ENCODE measurements around the gene SLC9A8.
A peak's percentile ranks its signal among the peaks of the same experiment; 100 is the strongest.

The SLC9A8 gene

DNA sequence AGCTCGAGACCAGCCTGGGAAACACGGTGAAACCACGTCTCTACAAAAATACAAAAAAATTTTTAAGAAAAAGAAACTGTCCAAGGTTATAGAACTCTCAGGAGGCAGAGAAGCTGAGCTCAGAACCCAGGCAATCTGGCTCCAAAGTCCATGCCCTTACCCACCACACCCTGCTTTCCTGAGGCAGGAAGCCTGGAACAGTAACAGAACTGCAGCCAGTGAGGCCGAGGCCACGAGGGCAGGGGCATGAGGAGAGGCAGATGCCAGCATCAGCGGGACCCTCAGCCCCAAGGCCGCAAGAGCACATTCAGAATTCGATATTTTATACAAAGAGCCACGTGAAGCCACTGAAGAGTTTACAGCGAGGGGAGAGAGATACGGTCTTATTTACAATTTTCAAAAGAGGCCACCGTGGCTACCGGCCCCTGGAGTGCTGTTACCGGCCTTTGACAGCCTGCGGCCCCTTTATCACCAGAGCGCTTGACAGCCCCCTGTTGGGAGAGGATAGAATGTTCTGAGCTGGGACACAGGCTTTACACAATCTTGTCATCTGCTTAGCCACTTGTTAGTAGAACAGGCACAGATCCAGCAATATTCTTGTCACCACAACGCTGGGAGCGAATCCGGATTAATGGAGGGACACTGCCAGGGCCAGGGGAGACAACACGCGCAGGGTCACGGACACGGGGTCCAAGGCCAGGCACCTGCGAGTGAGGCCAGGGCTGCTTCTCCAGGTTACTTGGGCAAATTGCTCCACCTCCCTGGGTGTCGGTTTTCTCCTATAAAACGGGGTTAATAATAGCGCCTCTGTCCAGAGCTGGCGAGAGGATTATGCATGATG is 97.1 kb downstream of the SLC9A8 start:
- H3K27ac ChIP-seq = no peak overlapping the region
- DNase-seq (ENCODE audit: low read depth, low spot score) = no peak

DNA sequence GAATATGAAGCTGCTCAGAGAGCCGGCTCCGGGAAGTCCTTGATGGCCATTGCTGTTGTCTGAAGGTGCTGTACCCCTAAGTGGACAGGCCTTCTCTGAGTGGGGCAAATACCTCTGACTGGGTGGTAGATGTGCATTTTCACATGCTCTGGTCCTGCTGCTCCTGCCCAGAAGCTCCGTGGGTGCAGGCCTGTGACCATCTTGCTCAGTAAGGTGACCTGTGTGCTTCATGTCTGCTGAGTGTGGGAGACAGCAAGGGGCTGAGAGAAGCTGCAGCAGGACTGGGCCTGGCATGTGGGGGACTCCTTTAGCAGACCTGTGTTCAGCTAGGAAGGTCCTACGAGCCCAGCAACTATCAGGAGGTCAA is 97.7 kb downstream of the SLC9A8 start:
- no peak overlapping the region for H3K27ac ChIP-seq
- DNase-seq (ENCODE audit: low read depth, low spot score) = no peak

DNA sequence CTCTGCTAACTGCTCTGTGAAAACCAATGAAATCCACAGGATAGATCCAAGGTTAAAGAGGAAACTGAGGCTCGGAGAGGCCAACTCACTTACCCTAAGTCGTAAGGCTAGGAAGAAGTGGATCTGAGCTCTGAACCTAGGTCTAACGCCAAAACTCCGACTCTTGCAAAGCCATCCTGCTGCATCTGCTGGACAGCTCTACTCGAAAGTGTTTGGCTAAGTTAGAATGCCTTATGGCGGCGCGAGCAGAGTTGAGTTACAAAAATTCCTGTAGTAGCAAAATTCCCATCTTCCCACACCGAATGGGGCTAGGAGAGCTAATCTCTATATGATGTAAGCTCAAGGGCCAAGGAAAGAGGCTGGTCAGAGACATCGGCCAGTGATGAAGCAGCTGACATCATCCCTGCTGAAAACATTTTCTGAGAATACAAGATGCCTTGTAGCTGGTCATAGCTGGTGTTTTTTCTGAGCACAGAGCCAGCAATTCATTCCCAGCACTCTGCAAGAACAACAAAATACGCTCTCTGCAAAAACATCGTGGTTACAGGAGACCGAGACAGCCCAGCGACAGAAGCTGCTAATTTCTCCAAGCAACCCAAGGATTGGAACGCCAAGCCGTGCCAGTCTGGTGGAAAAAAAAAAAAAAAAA is 100.9 kb downstream of the SLC9A8 start:
- no peak overlapping the region for H3K27ac ChIP-seq
- no peak for DNase-seq (ENCODE audit: low read depth, low spot score)

GRCh38 chr20:49914310-49915117 is 101.9 kb downstream of the SLC9A8 start:
- no peak for DNase-seq (ENCODE audit: low read depth, low spot score)
- H3K27ac ChIP-seq = peak overlapping the region; percentile 99

DNA sequence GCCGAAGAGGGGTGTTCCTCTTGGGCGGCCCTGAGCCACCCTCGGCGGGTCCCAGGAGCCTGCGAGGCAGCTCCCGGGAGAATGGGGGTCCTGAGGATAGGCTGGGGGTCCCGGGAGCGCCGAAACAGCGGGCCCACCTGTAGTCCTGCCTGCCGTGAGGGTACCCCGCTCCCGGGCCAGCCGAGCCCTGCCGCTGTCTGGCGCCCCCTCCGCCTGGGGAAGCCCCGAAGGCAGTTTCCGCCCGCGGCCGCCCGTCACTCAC is 102.4 kb downstream of the SLC9A8 start:
- peak overlapping the region; percentile 99 for H3K27ac ChIP-seq
- no peak for DNase-seq (ENCODE audit: low read depth, low spot score)

DNA sequence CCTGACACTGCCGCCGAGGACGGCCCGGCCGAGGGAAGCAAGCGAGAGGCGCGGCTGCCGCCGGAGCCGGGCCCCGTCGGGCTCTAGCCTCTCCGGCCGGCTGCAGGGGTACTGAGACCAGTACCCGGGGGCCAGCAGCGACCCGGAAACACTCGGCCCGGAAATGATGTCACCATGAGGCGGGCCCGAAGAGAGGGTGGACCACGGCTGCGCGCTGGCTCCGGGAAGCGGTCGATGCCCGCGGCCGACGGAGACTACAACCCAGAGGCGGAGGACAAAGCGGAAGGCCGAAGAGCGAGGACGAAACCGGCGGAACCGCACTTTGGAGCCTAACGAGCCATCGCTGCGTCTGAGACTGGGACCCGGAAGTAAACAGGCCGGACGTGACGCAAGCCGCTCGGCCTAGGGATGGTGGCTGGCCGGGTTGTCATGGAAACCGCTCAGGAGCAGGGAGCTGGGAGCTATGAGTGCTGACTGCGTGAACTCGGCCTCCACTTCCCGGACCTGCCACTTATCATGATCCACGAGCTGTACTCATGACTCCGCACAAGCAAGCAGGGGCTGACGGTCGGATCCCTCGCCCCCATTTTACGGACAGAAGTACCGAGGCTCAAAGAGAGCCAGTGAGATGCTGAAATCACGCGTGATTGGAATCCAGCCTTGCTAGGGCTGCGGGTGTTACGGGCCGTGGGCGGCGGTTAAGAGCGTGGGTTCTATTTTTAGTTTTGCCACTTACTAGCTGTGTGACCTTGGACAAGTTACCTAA is 102.9 kb downstream of the SLC9A8 start, which contains the start of gene SPATA2:
SPATA2 (minus strand) TSS at position 150 of the 766 bp plus-strand sequence. CDS start 7,039 bp downstream, outside the sequence.
- peak; percentile 74 for DNase-seq (ENCODE audit: low read depth, low spot score)
- peak within 1 kb of the TSS; percentile 99 for H3K27ac ChIP-seq

- DNase-seq (ENCODE audit: low read depth, low spot score) = no peak
- peak overlapping the region; percentile 99 for H3K27ac ChIP-seq
Observed at GRCh38 chr20:49916146-49917002, 103.7 kb downstream of the SLC9A8 start.

DNA sequence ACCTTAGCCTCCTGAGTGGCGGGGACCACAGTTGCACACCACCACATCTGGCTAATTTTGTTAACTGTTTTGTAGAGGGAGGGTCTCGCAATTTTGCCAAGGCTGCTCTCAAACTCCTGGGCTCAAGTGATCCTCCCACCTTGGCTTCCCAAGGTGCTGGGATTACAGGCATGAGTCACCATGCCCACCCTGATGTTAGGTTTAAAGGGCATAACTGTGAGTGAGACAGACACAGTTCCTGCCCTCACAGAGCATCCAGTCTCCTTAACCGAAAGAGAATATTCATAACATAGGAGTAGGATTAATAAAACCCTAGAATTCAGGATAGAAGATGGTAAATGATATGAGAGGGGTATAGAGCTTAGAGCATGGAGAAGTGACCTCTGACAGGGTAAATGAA is 105.8 kb downstream of the SLC9A8 start:
- no peak overlapping the region for H3K27ac ChIP-seq
- DNase-seq (ENCODE audit: low read depth, low spot score) = no peak

- no peak for DNase-seq (ENCODE audit: low read depth, low spot score)
- H3K27ac ChIP-seq = no peak overlapping the region
Observed at GRCh38 chr20:49919009-49919408, 106.4 kb downstream of the SLC9A8 start.

- no peak for DNase-seq (ENCODE audit: low read depth, low spot score)
- H3K27ac ChIP-seq = no peak overlapping the region
Observed at GRCh38 chr20:49919461-49919860, 106.8 kb downstream of the SLC9A8 start.

DNA sequence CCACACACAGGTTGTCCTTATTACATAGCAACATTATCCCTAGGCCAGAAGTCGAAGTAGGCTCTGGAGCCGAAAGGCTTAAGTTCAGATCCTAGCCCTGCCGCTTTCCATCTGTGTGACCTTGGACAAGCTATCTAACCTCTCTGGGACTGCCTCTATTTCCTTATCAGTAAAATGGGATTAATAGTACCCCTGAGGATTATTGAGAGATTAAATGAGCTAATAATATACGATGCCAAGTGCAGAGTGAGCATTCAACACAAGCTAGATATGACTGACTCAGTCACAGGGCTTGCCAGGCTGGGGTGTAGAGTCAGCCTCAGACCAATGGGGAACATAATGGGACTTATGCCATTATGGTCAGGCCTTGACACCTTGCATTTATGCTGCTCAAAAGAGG is 111.6 kb downstream of the SLC9A8 start:
- H3K27ac ChIP-seq = no peak overlapping the region
- DNase-seq (ENCODE audit: low read depth, low spot score) = no peak

- H3K27ac ChIP-seq = no peak overlapping the region
- no peak for DNase-seq (ENCODE audit: low read depth, low spot score)
Observed at GRCh38 chr20:49925901-49926454, 113.3 kb downstream of the SLC9A8 start.

DNA sequence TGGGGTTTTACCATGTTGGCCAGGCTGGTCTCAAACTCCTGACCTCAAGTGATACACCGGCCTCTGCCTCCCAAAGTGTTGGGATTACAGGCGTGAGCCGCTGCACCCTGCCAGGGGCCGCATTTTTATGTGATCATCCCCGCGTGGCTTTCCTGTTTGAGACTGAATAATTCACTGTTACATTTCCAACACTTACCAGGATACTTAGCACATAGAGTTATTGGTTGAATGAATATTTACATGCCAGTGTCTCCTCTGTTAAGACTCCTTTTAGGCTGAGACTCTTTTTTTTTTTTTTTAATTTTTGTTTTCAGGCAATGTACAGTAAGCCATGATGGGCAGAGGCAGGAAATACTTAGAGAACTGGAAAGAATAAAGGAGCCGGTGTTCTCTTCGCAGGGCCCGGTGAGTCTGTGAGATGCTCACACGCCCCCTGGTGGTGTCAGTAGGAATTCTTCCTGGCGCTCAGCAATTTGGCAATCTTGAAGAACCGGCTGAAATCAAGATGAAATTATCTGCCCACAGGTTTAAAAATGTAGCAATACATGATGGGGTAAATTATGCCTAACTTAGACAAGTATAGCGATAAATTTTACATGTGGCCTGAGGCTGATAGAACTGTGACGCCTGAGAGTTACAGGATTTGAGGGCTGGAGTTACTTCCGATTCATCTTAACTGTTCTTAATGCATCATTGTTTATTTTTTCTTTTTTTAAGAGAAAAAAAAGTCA is 115.9 kb downstream of the SLC9A8 start:
- no peak for DNase-seq (ENCODE audit: low read depth, low spot score)
- peak overlapping the region; percentile 21 for H3K27ac ChIP-seq

GRCh38 chr20:49929142-49929494 is 116.5 kb downstream of the SLC9A8 start:
- no peak for DNase-seq (ENCODE audit: low read depth, low spot score)
- no peak overlapping the region for H3K27ac ChIP-seq

GRCh38 chr20:49935746-49936152 is 123.1 kb downstream of the SLC9A8 start:
- DNase-seq (ENCODE audit: low read depth, low spot score) = no peak
- no peak overlapping the region for H3K27ac ChIP-seq

DNA sequence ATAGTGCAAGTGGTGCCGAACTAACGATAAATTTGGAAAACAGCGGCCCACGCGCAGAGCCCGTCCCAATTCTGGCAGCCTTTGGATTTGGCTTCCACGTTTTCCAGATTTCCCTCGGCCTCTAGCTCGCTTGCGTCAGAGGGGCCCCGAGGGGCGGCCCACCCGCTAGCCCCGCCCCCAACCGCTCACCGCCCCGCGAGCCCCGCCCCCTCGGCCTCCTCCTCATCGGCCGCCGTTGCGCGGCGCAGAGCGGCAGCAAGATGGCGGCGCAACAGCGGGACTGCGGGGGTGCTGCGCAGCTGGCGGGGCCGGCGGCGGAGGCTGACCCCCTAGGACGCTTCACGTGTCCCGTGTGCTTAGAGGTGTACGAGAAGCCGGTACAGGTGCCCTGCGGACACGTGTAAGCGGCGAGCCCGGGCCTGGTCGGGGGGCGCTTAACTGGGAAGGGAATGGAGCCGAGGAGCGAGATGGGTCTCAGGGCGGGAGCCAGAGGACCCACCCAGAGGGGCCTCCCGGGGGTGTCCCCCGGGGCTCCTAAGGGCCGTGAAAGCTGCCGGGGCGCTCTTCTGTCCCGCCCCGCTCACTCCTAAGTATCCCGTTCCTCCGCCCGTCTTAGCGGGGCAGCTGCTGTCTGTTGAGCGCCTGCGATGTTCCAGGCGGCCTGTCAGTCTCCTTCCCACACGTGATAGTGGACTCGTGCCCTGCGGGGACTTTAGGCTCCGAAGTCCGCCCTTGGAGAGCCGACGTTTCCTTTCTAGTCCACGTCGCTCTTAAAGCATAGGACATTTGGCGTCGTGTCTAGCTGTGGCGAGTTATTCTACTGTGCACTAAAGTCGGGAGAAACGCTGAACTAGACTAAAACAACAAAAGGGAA is 123.8 kb downstream of the SLC9A8 start, which contains the start of gene RNF114:
RNF114 (plus strand) TSS at position 245 of the 874 bp plus-strand sequence; CDS start at position 261, 16 bp downstream.
- no peak for DNase-seq (ENCODE audit: low read depth, low spot score)
- H3K27ac ChIP-seq = peak within 1 kb of the TSS; percentile 56
